AG04450 (cell line): Measurements from ENCODE around the gene ZCWPW1. TPM values are rescaled to one million over a fixed set of nuclear protein-coding genes. Genes with fewer than 3 reads are reported as not detected.
A peak's percentile ranks its signal among the peaks of the same experiment; 100 is the strongest.

Experiments
- CTCF ChIA-PET: fragments of 300-600, 350-600 bp; formaldehyde crosslinking; extraction: SDS; loops from one replicate; lab custom pipeline; 2022; ENCODE audit warnings: antibody characterized with exemption, inconsistent platforms; lab: Charles Lee
- POLR2A ChIA-PET: fragments of 350-600 bp; formaldehyde crosslinking; extraction: SDS; loops from one replicate; lab custom pipeline; 2021; ENCODE audit warnings: antibody characterized with exemption, inconsistent platforms; lab: Yijun Ruan, JAX
- DNase-seq: peaks from one replicate; pipeline ENCODE4 v3.0.0-alpha.2; 2011; ENCODE audit warnings: low read depth, low spot score
- H3K27ac ChIP-seq: one replicate; pipeline ENCODE4 v1.5.1; 2012; ENCODE audit warnings: low read depth, low read length, control low read depth
- H3K27me3 ChIP-seq: one replicate; pipeline ENCODE4 v1.6.0; 2012; ENCODE audit warnings: low read length; ENCODE audit not compliant: control insufficient read depth, insufficient read depth
- H3K4me3 ChIP-seq: 2 replicates; pipeline ENCODE4 v1.5.1; 2011; ENCODE audit warnings: mild to moderate bottlenecking, low read depth, low read length, control low read depth
- H3K9me3 ChIP-seq: 2 replicates; pipeline ENCODE4 v1.5.1; 2012; ENCODE audit warnings: low read length; ENCODE audit not compliant: control insufficient read depth, insufficient read depth
- CTCF ChIP-seq: IDR thresholded peaks from 2 replicates; pipeline ENCODE4 v1.5.1; 2011; ENCODE audit warnings: low read depth, low read length, control low read depth, inconsistent platforms
- polyA plus RNA-seq: library from polyadenylated mRNA; depleted of rRNA; stranded (reverse); fragments of >200 nt; gene quantifications from 2 replicates; pipeline ENCODE4 v1.2.3, GENCODE V29; 2011

Gene ZCWPW1
- polyA plus RNA-seq, 1 experiment = 1.5 TPM

GRCh38 chr7:100418930-100419659 is 9.4 kb downstream of the ZCWPW1 start:
- TF ChIP-seq CTCF = 0 out of 2 replicates have a peak, but pooled peaks have one; percentile 9
- Histone ChIP-seq H3K27ac (no peak overlapping the region), H3K9me3 (no peaks in the 10 kb centered on the region), H3K27me3 (no peaks in the 10 kb centered on the region), H3K4me3 (no peak overlapping the region)
- ChIA-PET CTCF (interaction anchor here (0.6 to 1.2 kb wide), 3 partner anchors 11 to 1342 kb away, joined by 3 to 4 read pairs (median 3); no protein-coding TSS in a partner anchor), POLR2A (interaction anchor here (1.4 kb wide), 1 partner anchor 9 kb away, joined by 9 read pairs; the partner anchor contains the start of gene ZCWPW1)
- no peak for DNase-seq

- no peak for DNase-seq
- Histone ChIP-seq H3K27ac (no peak overlapping the region), H3K27me3 (peaks cover 6% of the 10 kb centered on the region), H3K9me3 (no peaks in the 10 kb centered on the region), H3K4me3 (no peak overlapping the region)
- TF ChIP-seq CTCF = no peak
- ChIA-PET CTCF (interaction anchor here (2.1 kb wide), 1 partner anchor 8 kb away, joined by 13 read pairs; no protein-coding TSS in a partner anchor), POLR2A (no interaction called here)
These were observed 13.1 kb downstream of the ZCWPW1 start for GRCh38 chr7:100415448-100415847.

GRCh38 chr7:100413889-100414288 is 14.6 kb downstream of the ZCWPW1 start:
- CTCF ChIA-PET = interaction anchor here (0.5 kb wide), 1 partner anchor 27 kb away, joined by 7 read pairs; no protein-coding TSS in a partner anchor
- H3K9me3 ChIP-seq = no peaks in the 10 kb centered on the region

GRCh38 chr7:100413346-100413745 is 15.2 kb downstream of the ZCWPW1 start:
- ChIA-PET POLR2A (no interaction called here), CTCF (no interaction called here)
- Histone ChIP-seq H3K4me3 (no peak overlapping the region), H3K9me3 (no peaks in the 10 kb centered on the region), H3K27me3 (peaks cover 16% of the 10 kb centered on the region), H3K27ac (no peak overlapping the region)
- TF ChIP-seq CTCF = no peak
- DNase-seq = no peak

More at GRCh38 chr7:100413889-100414288, 14.6 kb downstream of the ZCWPW1 start:
- peaks cover 16% of the 10 kb centered on the region for H3K27me3 ChIP-seq
- no peak overlapping the region for H3K4me3 ChIP-seq
- POLR2A ChIA-PET = no interaction called here
- no peak for DNase-seq
- no peak for TF ChIP-seq CTCF
- H3K27ac ChIP-seq = no peak overlapping the region

- no peaks in the 10 kb centered on the region for H3K9me3 ChIP-seq
- peaks cover 19% of the 10 kb centered on the region for H3K27me3 ChIP-seq
- H3K27ac ChIP-seq = no peak overlapping the region
- DNase-seq = no peak
- CTCF ChIA-PET = no interaction called here
- H3K4me3 ChIP-seq = no peak overlapping the region
- POLR2A ChIA-PET = interaction anchor here (1.1 kb wide), 1 partner anchor 17 kb away, joined by 5 read pairs; no protein-coding TSS in a partner anchor
- TF ChIP-seq CTCF = no peak
These were observed 17.4 kb downstream of the ZCWPW1 start for GRCh38 chr7:100411101-100411500.
